Measurements from ENCODE around the gene LCN10.

Gene LCN10

GRCh38 chr9:136753371-136754058, 10.8 kb upstream of the LCN10 start:
- no peak for DNase-seq

DNA sequence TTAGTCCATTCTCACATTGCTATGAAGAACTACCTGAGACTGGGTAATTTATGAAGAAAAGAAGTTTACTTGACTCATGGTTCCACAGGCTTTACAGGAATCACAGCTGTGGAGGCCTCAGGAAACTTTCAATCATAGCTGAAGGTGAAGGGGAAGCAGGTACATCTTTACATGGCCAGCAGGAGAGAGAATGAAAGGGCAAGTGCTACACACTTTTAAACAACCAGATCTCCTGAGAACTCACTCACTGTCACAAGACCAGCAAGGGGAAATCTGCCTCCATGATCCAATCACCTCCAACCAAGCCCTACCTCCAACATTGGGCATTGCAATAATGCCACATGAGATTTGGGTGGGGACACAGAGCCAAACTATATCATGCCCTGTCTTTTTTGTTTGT, 9.1 kb upstream of the LCN10 start:
- DNase-seq: no peak

DNA sequence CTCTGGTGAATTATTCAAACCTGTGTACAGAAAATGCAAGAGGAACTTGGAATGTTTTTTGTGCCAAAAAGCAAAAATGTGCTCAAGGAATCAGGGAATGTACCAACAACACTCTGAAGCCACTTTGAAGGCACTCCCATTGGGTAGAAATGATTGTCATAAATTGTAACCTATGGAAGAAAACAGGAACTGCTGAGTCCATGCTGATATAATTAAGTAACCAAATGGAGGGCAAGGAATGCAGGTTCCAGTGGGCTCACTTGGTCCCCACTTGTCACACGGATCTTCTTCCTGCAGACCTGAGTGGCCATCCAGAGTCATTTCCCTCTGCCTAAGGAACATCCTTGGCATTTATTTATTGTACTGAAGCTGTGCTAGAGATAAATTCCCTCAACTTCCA, 8.5 kb upstream of the LCN10 start:
- DNase-seq: no peak

DNA sequence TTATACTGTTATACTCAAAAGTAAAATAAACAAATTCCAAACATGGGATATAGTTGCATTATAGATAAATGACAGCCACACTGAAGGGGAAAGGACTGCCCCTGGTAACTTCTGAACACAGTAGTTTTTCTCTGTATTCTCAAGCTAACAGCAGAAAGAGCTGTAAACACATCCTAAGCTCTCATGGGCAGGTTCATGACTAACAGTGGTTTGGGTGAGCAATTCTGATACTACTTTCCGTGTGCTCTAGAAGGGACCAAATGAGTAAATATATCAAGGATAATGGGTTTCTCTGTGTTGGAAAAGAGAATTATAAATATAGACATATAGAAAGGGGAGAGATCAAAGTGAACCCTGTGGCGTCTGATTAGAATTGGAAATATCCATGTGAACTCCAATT, 7.8 kb upstream of the LCN10 start:
- DNase-seq: no peak

DNA sequence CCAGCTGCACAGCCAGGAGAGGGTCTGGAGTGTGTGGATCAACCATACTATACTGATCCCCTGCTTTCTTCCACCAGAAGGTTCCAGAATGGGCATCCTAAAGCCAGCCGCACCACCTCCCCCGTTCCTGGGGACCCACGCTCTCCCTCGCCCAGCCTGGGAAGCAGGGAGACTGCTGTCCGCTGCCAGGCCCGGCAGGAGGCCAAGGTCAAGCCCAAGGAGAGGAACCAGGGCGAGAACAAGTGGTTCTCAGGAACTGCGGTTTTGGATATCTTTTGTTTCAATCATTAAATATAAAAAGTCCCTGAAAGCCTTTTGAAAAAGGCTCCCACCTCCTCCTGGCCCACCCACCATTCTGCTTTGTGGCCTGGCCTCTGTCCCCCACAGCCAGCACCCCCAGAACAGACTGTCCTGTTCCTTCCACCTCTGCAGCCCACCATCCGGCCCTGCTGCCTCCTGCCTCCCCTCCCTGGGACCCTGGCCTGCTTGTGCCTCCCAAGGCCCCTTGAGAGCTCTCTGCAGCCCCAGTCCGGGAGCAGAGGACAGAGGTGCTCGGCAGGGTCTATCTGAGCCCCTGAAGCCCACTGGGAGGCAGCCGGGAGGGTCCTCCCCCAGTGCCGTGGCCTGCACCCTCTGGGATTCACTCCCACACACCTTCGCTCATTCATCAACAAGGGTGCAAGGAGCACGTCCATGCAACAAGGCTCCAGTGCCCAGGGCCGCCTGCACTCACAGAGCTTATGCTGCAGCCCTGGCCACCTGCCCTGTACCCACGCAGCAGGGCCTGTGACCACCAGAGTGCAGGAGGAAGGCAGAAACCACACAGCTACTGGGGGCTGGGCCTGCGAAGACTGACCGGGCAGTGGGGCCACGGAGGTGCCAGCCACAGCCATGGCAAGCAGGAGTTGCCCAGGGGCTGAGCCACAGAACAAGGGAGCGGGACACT, 6.2 kb upstream of the LCN10 start:
- DNase-seq: no peak

DNA sequence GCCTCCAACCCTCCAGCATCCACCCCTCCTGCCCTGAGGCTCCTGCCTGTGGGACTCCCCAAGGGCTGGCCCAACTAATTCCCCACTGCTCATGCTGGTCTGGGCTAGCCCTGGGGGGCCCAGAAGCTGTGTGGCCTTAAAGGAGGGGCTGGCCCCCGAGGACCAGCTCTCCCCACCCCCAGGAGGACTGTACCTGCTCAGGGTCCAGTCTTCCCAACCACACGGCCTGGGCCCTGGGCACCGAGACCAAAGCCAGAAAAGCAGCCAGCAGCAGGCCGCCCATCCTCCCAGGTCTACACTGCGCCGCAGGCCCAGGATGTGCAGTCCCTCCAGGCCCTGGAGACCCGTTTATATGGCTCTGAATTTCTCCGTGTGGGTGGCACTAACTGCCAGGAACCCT, 5.5 kb upstream of the LCN10 start, which contains the start of gene LCN6:
Gene LCN6, minus strand, starts transcription at position 325 of the 400 bp plus-strand sequence. Its CDS starts 42 bp downstream, at position 283.
- no peak for DNase-seq

GRCh38 chr9:136747161-136748060, 4.7 kb upstream of the LCN10 start:
- DNase-seq: no peak

DNA sequence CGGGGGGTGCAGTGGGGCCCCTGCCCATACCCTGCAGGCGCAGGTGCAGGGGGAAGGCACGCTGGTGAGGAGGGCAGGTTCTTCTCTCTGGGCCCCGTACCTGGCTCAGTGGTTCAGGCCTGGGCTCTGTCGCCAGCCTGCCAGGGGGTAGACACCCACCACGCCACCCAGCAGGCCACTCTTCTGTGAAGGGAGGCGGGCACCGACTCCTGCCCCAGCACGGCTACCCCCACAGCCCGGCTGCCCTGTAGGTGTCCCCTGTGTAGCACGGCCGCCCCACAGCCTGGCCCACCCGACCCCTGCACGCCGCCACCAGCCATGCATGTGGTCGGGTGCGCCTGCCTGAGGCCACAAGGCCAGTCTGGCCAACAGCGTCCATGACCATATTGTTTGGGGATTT, 3.9 kb upstream of the LCN10 start:
- DNase-seq: no peak

DNA sequence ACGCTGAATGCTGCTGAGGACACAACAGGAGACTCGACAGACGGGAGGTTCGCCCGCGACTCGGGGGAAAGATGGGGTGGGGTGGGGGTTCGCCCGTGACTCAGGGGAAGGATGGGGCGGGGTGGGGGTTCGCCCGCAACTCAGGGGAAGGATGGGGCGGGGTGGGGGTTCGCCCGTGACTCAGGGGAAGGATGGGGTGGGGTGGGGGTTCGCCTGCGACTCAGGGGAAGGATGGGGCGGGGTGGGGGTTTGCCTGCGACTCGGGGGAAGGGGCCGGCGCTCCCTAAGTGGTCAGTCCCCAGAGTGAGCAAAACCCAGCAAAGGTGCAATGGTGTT, 3.4 kb upstream of the LCN10 start:
- no peak for DNase-seq

DNA sequence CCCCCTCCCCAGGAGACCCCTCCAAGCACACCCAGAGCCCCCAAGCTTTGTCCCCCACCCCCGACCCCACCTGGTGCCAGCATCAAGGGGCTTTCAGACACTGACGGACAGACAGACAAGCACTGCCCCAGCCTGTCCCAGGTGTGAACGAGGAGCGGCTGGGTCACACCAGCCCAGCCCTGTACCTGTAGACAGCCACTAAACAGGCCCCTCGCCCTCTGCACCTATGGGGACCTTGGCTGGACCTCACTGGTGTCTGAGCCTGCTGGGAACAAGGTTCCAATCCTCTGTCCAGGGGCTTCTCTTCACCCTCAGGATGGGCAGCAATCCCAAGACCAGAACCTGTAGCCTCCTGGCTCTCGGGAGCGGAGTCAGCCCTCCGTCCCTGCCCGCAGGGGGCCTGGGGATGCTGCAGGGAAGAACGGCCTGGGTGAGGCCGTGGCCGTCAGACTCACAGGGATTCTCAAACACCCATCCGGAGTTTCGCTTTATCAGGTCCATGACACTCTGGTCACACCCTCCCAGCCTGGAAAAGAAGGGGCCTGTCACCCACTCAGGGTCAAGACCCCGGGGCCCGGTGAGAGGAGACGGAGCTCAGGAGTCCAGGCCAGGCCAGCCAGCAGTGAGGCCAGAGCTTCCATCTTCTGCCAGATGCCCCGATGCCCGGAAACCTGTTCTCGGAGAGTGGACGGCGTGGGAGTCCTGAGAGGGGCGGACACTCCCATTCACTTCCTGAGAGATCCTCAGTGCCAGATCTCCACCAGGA, 2.8 kb upstream of the LCN10 start:
- no peak for DNase-seq

DNA sequence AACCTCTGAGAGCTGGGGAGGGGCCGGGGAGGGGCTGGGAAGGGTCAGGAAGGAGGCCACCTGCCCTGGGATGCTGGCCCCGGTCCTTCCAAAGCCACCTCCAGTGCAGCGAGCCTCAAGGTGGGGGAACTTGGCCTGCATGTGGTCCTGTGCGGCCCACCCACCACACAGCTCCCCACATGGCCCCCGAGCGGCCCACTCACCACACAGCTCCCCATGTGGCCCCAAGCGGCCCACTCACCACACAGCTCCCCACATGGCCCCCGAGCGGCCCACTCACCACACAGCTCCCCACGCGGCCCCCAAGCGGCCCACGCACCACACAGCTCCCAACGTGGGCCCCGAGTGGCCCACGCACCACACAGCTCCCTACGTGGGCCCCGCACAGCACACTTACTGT, 2.0 kb upstream of the LCN10 start:
- DNase-seq: no peak

GRCh38 chr9:136743639-136744211, 985 bp upstream of the LCN10 start:
- DNase-seq: no peak

DNA sequence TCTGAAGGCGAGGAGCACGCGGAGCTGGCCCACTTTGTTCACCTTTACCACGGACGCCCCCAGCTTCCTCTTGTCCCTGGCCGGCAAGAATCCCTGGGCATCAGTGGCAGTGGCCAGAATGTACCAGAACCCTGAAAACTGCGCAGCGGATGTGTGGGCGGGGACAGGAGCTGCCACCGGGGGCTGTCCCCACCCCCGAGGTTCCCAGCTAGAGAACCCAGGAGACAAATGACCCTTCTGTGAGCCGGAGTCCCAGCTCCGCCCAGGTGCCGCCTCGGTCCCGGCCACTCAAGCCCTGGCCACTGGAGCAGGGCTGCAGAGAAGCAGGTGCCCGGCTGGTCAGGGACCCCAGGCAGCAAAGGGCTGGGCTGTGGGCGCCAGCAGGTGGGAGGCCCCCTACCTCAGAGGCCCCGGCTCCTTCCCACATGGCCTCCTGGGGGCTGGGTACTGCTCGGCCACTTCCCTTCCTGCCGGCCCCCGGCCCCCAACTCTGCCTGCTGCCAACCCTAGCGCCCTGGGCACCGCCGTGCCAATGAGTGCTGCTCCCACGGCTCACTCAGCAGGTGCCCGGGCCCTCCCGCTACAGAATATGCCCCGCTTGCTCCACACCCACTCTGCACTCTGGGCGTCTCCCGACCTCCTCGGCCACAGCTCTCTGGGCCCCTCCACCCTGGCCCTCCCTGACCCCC, 713 bp downstream of the LCN10 start:
- DNase-seq: no peak

DNA sequence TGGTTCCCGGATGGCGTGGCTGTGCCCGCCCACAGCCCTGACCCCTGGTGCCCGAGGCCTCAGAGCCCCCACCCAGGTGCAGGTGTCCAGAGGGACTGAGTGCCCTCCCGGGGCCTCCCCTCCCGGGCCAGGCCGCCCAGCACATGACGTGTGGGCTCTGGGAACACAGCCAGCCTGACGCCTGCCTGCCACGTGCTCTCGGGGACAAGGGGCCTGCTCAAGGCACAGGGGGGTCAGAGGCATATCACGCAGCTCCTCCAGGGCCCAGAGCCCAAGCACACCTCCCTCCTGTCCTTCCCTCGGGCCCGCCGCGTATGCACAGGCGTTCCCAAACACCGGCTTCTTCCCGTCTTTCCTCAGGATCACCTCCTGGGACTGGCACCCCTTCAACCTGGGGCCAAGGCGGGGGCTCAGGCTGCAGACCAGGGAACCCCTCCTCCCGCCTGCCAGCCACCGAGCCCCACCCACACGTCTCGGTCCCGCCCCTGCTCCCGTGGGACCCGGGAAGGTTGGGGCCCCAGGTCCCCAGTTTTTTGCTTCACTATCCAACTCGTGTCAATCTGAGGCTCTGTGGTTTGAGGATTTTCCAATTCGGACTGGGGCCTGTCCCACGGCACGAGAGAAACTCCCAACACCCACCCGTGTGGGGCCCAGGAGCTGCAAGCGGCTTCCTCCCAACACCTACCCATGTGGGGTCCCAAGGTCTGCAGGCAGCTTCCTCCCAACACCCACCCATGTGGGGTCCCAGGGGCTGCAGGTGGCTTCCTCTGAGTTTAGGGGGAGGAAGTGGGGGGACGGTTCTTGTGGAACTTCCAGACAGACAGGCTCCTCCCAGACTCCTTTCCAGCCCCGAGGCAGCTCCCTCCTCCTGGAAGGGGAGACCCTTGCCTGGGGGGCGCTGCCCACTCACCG, 1.5 kb downstream of the LCN10 start:
- DNase-seq: no peak

DNA sequence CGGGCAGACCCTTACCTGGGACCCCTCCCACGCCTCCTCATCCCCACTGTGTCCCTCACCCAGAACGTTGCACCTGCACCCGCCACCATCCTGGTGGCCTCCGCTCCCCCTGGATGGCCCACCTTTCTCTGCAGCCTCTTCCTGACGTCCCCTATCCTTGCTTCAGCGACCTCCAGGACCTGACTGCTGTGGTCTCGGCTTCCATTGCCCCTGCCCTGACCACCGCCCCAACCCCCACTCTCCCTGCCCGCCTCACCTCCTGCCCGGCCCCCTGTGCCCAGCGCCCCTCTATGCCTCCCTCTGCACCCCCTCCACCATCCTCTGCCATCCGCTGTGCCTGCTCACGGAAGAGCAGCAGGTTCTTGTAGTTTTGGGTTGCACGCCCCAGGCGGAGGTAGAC, 2.2 kb downstream of the LCN10 start:
- no peak for DNase-seq

GRCh38 chr9:136740069-136740468, 2.7 kb downstream of the LCN10 start:
- DNase-seq: no peak

- DNase-seq: no peak
Measured at GRCh38 chr9:136739509-136739908, 3.2 kb downstream of the LCN10 start.

DNA sequence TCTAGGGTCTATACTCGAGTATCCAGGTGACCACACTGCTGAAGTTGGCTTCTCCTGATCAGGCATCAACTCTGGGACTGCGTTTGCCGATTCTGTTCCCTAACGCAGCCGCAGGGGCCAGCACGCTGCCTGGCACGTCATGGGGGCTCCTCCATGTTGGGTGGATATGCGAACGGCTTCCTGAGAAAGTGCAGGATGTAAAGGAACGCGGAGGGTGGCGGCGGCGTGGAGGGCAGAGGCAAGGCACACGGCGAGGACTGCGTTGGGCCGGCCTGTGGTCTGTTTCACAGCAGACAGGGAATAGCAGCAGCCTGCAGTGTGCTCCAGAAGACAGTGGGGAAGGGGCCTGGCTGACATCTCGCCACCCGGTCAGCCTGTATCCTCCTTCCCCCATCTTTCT, 3.8 kb downstream of the LCN10 start:
- no peak for DNase-seq

GRCh38 chr9:136735812-136736480, 6.8 kb downstream of the LCN10 start:
- DNase-seq: no peak
